H1 (cell line): ENCODE measurements around the gene NXPH2. TPM values are rescaled to one million over a fixed set of nuclear protein-coding genes. Genes with fewer than 3 reads are reported as not detected.

Experiments used
- CTCF ChIA-PET: fragments of 300-600 bp; sonication (Branson Sonifier 250); formaldehyde crosslinking; loops from one replicate; lab custom pipeline; 2021; ENCODE audit not compliant: partially characterized antibody; lab: Charles Lee
- POLR2A ChIA-PET: fragments of 300-600 bp; sonication (Branson Sonifier 250); formaldehyde crosslinking; loops from one replicate; lab custom pipeline; 2021; ENCODE audit warnings: inconsistent platforms; ENCODE audit not compliant: partially characterized antibody; lab: Charles Lee
- DNase-seq, 2 experiments: peaks; one replicate each; pipeline versions ENCODE4 v3.0.0 to v3.0.0-alpha.2; 2010 to 2022; ENCODE audit warnings: low spot score in 2 of 2, low read depth in 1 of 2, mixed read lengths in 1 of 2
- FAIRE-seq: peaks from 2 replicates; lab custom pipeline; 2011; peaks lifted over from hg19 to GRCh38; lab: Jason Lieb, UNC
- H2AFZ ChIP-seq: 2 replicates; pipeline ENCODE4 v1.8.1; 2012; ENCODE audit warnings: low read length, inconsistent platforms
- H2AK5ac ChIP-seq: 2 replicates; pipeline ENCODE4 v1.6.1; 2013; ENCODE audit warnings: low read depth, low read length
- H2BK120ac ChIP-seq: replicated peaks from 2 replicates; pipeline ENCODE3; 2013; ENCODE audit warnings: low read depth, low read length, inconsistent platforms
- H2BK12ac ChIP-seq: 2 replicates; pipeline ENCODE4 v1.6.1; 2013; ENCODE audit warnings: low read depth, low read length
- H2BK15ac ChIP-seq: 2 replicates; pipeline ENCODE4 v1.6.1; 2013; ENCODE audit warnings: low read length
- H2BK20ac ChIP-seq: 2 replicates; pipeline ENCODE4 v1.6.1; 2013; ENCODE audit warnings: low read length
- H2BK5ac ChIP-seq: 2 replicates; pipeline ENCODE4 v1.6.1; 2013; ENCODE audit warnings: low read depth, low read length
- H3K14ac ChIP-seq: 2 replicates; pipeline ENCODE4 v1.6.1; 2013; ENCODE audit warnings: inconsistent platforms; ENCODE audit not compliant: insufficient read length
- H3K18ac ChIP-seq: 2 replicates; pipeline ENCODE4 v1.6.1; 2013; ENCODE audit warnings: low read length; ENCODE audit errors: extremely low read depth
- H3K23ac ChIP-seq: 2 replicates; pipeline ENCODE4 v1.6.1; 2013; ENCODE audit warnings: inconsistent platforms; ENCODE audit not compliant: insufficient read length
- H3K23me2 ChIP-seq: 2 replicates; pipeline ENCODE4 v1.6.1; 2013; ENCODE audit warnings: low read depth, low read length
- H3K27ac ChIP-seq: 2 replicates; pipeline ENCODE4 v1.6.1; 2011; ENCODE audit warnings: low read depth, low read length, inconsistent platforms
- H3K27me3 ChIP-seq, 4 experiments: replicated peaks in 1 of 4; 1 replicate in 1 of 4; 2 replicates in 3 of 4; pipeline versions ENCODE4 v1.6.1 to v1.8.1; 2011 to 2013; ENCODE audit warnings: low read length in 3 of 4, mild to moderate bottlenecking in 3 of 4, inconsistent platforms in 2 of 4, mixed read lengths in 2 of 4, moderate library complexity in 1 of 4; ENCODE audit not compliant: control insufficient read depth in 3 of 4, insufficient read depth in 3 of 4; ENCODE audit errors: extremely low read depth in 1 of 4
- H3K36me3 ChIP-seq, 4 experiments: 2 replicates each; pipeline versions ENCODE4 v1.6.1 to v1.8.1; 2011 to 2013; ENCODE audit warnings: mild to moderate bottlenecking in 4 of 4, low read length in 3 of 4, moderate library complexity in 2 of 4, control low read depth in 1 of 4, inconsistent platforms in 1 of 4; ENCODE audit not compliant: insufficient read depth in 4 of 4, control insufficient read depth in 2 of 4
- H3K4ac ChIP-seq: replicated peaks from 2 replicates; pipeline ENCODE3; 2013; ENCODE audit warnings: low read length, low read depth, mixed read lengths, inconsistent platforms; ENCODE audit not compliant: insufficient read length
- H3K4me1 ChIP-seq, 4 experiments: replicated peaks in 1 of 4; 1 replicate in 1 of 4; 2 replicates in 3 of 4; pipeline versions ENCODE4 v1.6.1 to v1.8.1; 2011 to 2013; ENCODE audit warnings: low read length in 3 of 4, inconsistent platforms in 2 of 4, mixed read lengths in 1 of 4; ENCODE audit not compliant: insufficient read depth in 4 of 4, control insufficient read depth in 3 of 4
- H3K4me2 ChIP-seq, 2 experiments: 2 replicates each; pipeline versions ENCODE4 v1.6.1 to v1.8.1; 2011 to 2013; ENCODE audit warnings: low read depth in 2 of 2, low read length in 2 of 2, control low read depth in 1 of 2, inconsistent platforms in 1 of 2, mild to moderate bottlenecking in 1 of 2; ENCODE audit not compliant: insufficient read depth in 1 of 2
- H3K4me3 ChIP-seq, 4 experiments: fragments of 200-600, 300-600 bp in 1 of 4; sonication (generic), shearing (Covaris generic), sonication (Bioruptor Twin) in 1 of 4; 2 replicates each; pipeline versions ENCODE4 v1.5.1 to v1.8.1; 2011 to 2016; ENCODE audit warnings: low read length in 4 of 4, low read depth in 3 of 4, control low read depth in 2 of 4, inconsistent platforms in 2 of 4, mild to moderate bottlenecking in 2 of 4, mixed read lengths in 1 of 4, moderate library complexity in 1 of 4; ENCODE audit not compliant: insufficient read depth in 2 of 4; ENCODE audit errors: extremely low read depth in 1 of 4
- H3K56ac ChIP-seq: replicated peaks from 2 replicates; pipeline ENCODE3; 2013; ENCODE audit warnings: low read depth, mild to moderate bottlenecking, mixed read lengths, low read length, inconsistent platforms; ENCODE audit not compliant: insufficient read length
- H3K79me1 ChIP-seq: 2 replicates; pipeline ENCODE4 v1.6.1; 2013; ENCODE audit warnings: low read depth, low read length, control low read depth
- H3K79me2 ChIP-seq, 2 experiments: 2 replicates each; pipeline versions ENCODE4 v1.6.1 to v1.8.1; 2012 to 2013; ENCODE audit warnings: low read length in 2 of 2, mild to moderate bottlenecking in 2 of 2, inconsistent platforms in 1 of 2; ENCODE audit not compliant: insufficient read depth in 2 of 2, control insufficient read depth in 1 of 2
- H3K9ac ChIP-seq, 4 experiments: replicated peaks in 1 of 4; 1 replicate in 1 of 4; 2 replicates in 3 of 4; pipeline versions ENCODE4 v1.6.1 to v1.8.1; 2011 to 2013; ENCODE audit warnings: low read depth in 3 of 4, low read length in 3 of 4, control low read depth in 2 of 4, mild to moderate bottlenecking in 2 of 4, moderate library complexity in 2 of 4, inconsistent platforms in 1 of 4; ENCODE audit errors: extremely low read depth in 1 of 4
- H3K9me3 ChIP-seq, 2 experiments: 2 replicates each; pipeline versions ENCODE4 v1.6.1 to v1.8.1; 2012 to 2013; ENCODE audit warnings: mild to moderate bottlenecking in 2 of 2, moderate library complexity in 2 of 2, control low read depth in 1 of 2, inconsistent platforms in 1 of 2, low read depth in 1 of 2, low read length in 1 of 2, mixed read lengths in 1 of 2; ENCODE audit not compliant: insufficient read depth in 2 of 2
- H4K20me1 ChIP-seq, 2 experiments: replicated peaks in 1 of 2; 2 replicates each; pipeline versions ENCODE3 to v1.8.1; 2011 to 2013; ENCODE audit warnings: inconsistent platforms in 2 of 2, low read length in 2 of 2, mild to moderate bottlenecking in 1 of 2; ENCODE audit not compliant: insufficient read depth in 2 of 2, control insufficient read depth in 1 of 2
- H4K5ac ChIP-seq: 2 replicates; pipeline ENCODE4 v1.6.1; 2013; ENCODE audit warnings: low read length, low read depth, mixed read lengths, inconsistent platforms; ENCODE audit not compliant: insufficient read length
- H4K8ac ChIP-seq: 2 replicates; pipeline ENCODE4 v1.8.0; 2013; ENCODE audit warnings: mild to moderate bottlenecking, moderate library complexity, low read length, inconsistent platforms; ENCODE audit not compliant: insufficient read depth; ENCODE audit errors: extremely low read depth
- H4K91ac ChIP-seq: replicated peaks from 2 replicates; pipeline ENCODE3; 2013; ENCODE audit warnings: low read length, mixed read lengths, inconsistent platforms; ENCODE audit not compliant: insufficient read length
- POLR2AphosphoS5 ChIP-seq: IDR thresholded peaks from 2 replicates; pipeline ENCODE4 v1.6.1; 2011; ENCODE audit warnings: low read depth, low read length
- TAF1 ChIP-seq: IDR thresholded peaks from 2 replicates; pipeline ENCODE4 v1.6.1; 2011; ENCODE audit warnings: mild to moderate bottlenecking, low read depth, low read length
- WGBS, 2 experiments: shearing (Covaris generic) in 1 of 2; methylation state at CpG; one replicate each; pipeline versions ENCODE4 v1.1.6 to v1.1.7; 2013 to 2015; ENCODE audit warnings: low lambda C conversion rate in 2 of 2, mixed read lengths in 2 of 2, inconsistent platforms in 1 of 2, low coverage in 1 of 2, missing lambda C conversion rate in 1 of 2; ENCODE audit not compliant: insufficient replicate concordance in 2 of 2, insufficient coverage in 1 of 2, insufficient read length in 1 of 2; ENCODE audit errors: extremely low coverage in 1 of 2, missing lambda C conversion rate in 1 of 2; 5-methylcytosine and 5-hydroxymethylcytosine counted together
- polyA plus RNA-seq, 7 experiments: library from polyadenylated mRNA; depleted of rRNA in 3 of 7; stranded (reverse) in 5 of 7; unstranded in 2 of 7; fragments of >200 nt in 5 of 7; fragments of 200-250 nt in 2 of 7; gene quantifications; 1 replicate in 5 of 7; 2 replicates in 1 of 7; 4 replicates in 1 of 7; pipeline versions ENCODE4 v1.2.1 to v1.2.3, GENCODE V29; 2011 to 2013; ENCODE audit warnings: missing spikeins in 2 of 7, mixed read lengths in 2 of 7
- total RNA-seq: library from RNA; stranded (reverse); fragmentation: NEBNext Ultra II Directional; extraction: Animal tissue kit (Norgen Biotek cat#: 25700); gene quantifications from 2 replicates; pipeline ENCODE4 v1.2.1, GENCODE V29; 2021

NXPH2 gene
- total and polyA plus RNA-seq, 2 of the 8 experiments (the other 6 are each of a cell fraction or from before 2014, with no cell fraction given), result 1.9 to 6.9 TPM

DNA sequence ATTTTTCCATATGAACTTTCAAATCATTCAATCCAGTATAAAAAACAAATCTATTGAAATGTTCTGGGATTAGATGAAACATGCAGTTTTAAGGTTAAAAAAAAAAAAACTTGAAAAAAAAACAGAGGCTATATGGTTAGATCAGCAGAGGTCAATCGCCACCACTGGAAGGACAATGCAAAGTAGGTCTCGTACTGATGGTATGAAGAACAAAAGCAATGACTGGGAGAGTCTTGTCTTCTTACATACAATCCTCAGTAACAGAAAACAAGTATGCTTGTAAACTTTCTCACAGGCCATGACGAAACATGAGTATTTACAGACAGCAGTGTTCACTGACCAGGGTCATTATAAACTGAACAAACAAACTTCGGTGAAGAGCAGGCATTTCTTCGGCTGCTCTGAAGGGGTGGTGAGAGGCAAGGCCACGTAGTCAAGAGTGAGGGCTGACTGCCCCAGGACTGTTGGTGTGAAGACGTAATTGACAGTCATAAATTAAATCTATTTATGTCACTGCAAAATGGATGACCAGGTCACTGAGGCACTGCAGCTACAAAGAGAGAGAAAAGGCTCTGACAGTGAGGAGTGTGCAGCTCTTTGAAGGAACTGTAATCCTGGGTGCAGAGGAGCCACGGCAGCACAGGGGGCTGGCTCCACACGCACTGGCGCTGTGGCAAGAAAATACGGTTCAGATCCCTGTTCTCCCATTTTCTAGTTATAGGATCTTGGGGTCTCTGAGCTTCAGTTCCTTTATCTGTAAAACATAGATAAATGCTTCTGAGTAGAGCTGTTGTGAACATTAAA is 60.0 kb downstream of the NXPH2 start:
- H3K9me3 ChIP-seq, result no peaks in the 10 kb centered on the region
- H2BK5ac ChIP-seq, result no peak overlapping the region
- H3K27me3 ChIP-seq, result no peaks in the 10 kb centered on the region

More for the DNA sequence above, 60.0 kb downstream of the NXPH2 start:
- H2AK5ac ChIP-seq, result no peak overlapping the region
- H3K14ac ChIP-seq, result no peak overlapping the region
- peaks cover 0 to 11% (median 4%) of the 10 kb centered on the region in 4 experiments; a peak in 3 of 7 replicates for H3K4me1 ChIP-seq
- H3K4me2 ChIP-seq, result no peak overlapping the region
- WGBS, 2 experiments, result 93% methylated on average over 11 of the region's 11 CpGs; no CpG with 5 or more reads in 1 of the 2 experiments
- H2BK12ac ChIP-seq, result no peak overlapping the region
- H3K79me1 ChIP-seq, result no peaks in the 10 kb centered on the region; the same call in 1 of the 2 replicates
- H4K91ac ChIP-seq, result no peak overlapping the region
- no peaks in the 10 kb centered on the region for H3K36me3 ChIP-seq
- H4K5ac ChIP-seq, result no peak overlapping the region
- no peaks in the 10 kb centered on the region for H4K20me1 ChIP-seq
- no peak for TF ChIP-seq POLR2AphosphoS5
- TF ChIP-seq TAF1, result no peak
- no peak for FAIRE-seq
- H3K4me3 ChIP-seq, result no peak overlapping the region
- DNase-seq, result no peak
- no peak overlapping the region for H3K9ac ChIP-seq
- H3K27ac ChIP-seq, result no peak overlapping the region
- H4K8ac ChIP-seq, result no peak overlapping the region
- no peak overlapping the region for H3K23ac ChIP-seq
- no peaks in the 10 kb centered on the region for H3K79me2 ChIP-seq
- no peak overlapping the region for H2BK120ac ChIP-seq
- H2BK15ac ChIP-seq, result no peak overlapping the region
- ChIA-PET POLR2A (no interaction called here), CTCF (interaction anchor here (0.5 to 1.7 kb wide), 6 partner anchors 10 to 644 kb away, joined by 3 to 6 read pairs (median 4); no protein-coding TSS in a partner anchor)
- no peaks in the 10 kb centered on the region for H3K23me2 ChIP-seq
- H3K56ac ChIP-seq, result no peak overlapping the region
- H3K4ac ChIP-seq, result no peak overlapping the region
- no peak overlapping the region for H2BK20ac ChIP-seq
- H2AFZ ChIP-seq, result no peak overlapping the region
- H3K18ac ChIP-seq, result no peak overlapping the region
